HTR-8/SVneo (cell line): ENCODE measurements around the gene OTOP2.
"Not testable (repeated sequence)": the region's sequence is repeated elsewhere in the genome, so short reads cannot be mapped to it uniquely, and the experiment has no call there.

Source experiments
- DNase-seq: peaks from one replicate; pipeline ENCODE4 v3.0.0; 2011; ENCODE audit warnings: low spot score, mixed read lengths; ENCODE audit not compliant: insufficient read length
- FAIRE-seq: peaks from 2 replicates; lab custom pipeline; 2011; peaks lifted over from hg19 to GRCh38; lab: Jason Lieb, UNC

The OTOP2 gene

DNA sequence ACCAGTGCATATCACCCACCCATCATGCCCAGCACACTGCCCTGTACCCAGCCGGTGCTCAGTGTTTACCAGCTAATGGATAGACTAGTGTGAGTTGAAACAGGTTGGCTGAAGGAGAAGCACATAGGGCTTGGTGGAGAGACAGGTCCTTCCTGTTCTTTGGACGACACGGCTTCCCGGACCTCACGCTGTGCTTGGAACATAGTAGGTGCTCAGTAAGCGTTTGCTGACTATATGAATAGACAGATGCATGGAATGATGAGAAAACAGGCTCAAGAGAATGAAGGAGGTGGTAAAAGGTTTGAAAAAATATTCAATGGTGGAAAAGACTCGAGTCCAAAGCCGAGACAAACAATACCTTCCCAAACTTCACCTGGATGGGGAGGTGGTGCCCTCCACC lies 23.9 kb upstream of the OTOP2 start:
- FAIRE-seq (no peak), DNase-seq (no peak)

DNA sequence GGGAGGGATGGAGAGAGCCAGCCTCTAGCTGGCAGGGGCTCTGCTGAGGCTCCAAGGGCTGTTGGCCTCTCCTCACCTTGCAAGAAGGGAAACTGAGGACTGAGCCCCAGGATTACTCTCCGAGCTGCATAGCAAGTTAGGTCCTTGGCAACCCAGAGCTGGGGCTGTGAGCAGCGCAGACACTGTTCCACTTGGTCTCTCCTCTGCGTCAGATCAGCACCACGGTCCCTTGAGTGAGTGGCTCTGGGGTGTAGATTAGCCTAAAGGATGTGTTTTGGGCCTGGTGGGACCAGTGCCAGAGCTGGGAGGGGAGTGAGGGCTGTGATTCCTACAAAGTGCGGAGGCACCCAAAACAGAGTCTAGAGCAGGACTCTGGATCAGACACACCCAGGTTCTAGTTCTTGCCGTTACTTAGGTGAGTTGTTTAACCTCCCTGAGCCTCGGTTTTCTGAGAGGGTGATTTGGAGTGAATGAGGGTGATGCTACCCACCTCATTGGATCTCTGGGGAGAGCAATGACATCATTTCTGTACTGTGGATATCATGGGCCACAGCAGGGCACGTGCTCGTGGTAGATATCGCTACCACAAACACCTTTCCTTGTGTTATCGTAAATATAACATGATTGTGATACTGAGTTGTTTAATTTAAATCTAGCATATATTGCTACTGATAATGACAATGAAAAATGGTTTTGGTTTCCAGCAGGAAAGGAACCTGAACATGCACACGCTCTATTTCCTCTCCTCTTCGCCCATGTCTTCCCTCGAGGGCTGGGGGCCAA lies 22.5 kb upstream of the OTOP2 start:
- FAIRE-seq (peak; percentile 16), DNase-seq (no peak)

DNA sequence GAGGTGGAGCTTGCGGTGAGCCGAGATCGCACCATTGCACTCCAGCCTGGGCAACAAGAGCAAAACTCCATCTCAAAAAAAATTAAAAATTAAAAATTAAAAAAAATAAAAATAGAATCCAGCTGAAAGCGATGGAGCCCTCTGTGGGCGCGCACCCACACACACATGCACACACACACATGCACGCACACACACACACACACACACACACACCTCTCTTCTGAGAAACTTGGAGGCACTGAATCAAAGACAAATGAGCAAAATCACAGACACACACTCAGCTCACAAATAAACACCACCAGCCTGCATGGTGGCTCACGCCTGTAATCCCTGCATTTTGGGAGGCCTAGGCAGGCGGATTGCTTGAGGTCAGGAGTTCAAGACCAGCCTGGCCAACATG lies 21.0 kb upstream of the OTOP2 start:
- no peak for DNase-seq
- no peak for FAIRE-seq

DNA sequence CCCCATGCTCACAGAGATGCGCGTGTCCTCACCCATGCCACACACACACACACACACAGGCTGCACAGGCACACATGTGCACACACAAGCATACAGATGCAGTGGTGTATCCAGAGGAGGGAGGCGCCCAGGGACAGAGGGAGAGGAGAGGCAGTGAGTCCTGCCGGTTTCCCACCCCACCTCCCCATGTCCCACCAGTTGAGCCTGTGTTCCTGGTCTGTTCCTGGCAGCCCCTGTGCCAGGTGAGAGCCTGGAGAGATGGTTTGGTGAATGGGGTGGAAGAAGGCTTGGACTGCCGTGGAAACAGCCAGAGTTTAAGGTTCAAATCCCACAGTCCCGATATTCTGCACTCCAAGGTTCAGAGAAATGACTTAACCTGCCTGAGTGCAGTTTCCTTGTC lies 20.4 kb upstream of the OTOP2 start:
- FAIRE-seq, result no peak
- DNase-seq, result no peak

DNA sequence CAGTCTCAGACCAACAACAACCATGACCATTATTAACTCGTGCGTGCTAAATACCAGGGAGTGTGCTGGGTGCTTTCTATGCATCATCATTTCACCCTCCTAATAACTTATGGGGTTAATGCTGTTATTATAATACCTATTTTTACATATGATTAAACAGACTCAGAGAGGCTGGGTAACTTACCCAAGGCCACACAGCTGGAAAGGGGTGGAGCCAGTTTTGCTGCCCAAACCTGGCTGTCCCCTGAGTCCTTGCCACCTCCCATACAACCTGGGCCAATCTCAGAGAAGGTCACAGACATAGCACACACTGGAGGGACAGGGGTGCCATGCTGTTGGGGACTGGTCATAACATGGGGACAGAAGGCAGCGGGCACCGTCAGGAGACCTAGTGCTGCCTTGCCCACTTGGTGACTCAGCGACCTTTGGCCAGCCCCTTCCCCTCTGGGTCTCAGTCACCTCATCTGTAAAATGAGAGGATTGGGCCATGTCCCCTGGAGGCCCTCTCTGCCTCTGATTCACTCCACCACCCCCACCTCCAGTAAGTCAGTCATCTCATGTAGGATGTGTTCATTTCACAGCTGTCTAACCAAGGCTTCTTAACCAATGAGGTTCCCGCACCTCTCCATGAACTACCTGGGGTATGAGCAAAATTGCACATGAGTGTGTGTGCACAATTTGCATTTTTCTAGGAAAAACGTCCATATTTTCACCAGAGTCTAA lies 19.2 kb upstream of the OTOP2 start:
- peak; percentile 82 for FAIRE-seq
- DNase-seq, result no peak

DNA sequence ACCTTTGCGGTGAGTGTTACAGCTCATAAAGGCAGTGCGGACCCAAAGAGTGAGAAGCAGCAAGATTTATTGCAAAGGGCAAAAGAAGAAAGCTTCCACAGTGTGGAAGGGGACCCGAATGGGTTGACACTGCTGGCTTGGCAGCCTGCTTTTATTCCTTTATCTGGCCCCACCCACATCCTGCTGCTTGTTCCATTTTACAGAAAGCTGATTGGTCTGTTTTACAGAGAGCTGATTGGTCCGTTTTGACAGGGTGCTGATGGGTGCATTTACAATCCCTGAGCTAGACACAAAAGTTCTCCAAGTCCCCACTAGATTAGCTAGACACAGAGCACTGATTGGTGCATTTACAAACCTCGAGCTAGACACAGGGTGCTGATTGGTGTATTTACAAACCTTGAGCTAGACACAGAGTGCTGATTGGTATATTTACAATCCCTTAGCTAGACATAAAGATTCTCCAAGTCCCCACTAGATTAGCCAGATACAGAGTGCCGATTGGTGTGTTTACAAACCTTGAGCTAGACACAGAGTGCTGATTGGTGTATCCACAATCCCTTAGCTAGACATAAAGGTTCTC lies 17.8 kb upstream of the OTOP2 start:
- not testable (repeated sequence) for DNase-seq, FAIRE-seq

DNA sequence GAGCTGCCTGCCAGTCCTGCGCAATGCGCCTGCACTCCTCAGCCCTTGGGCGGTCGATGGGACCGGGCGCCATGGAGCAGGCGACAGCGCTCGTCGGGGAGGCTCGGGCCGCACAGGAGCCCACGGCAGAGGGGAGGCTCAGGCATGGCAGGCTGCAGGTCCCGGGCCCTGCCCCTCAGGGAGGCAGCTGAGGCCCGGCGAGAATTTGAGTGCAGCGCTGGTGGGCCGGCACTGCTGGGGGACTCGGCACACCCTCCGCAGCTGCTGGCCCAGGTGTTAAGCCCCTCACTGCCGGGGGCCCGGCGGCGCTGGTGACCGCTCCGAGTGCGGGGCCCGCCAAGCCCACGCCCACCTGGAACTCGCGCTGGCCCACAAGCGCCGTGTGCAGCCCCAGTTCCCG lies 17.1 kb upstream of the OTOP2 start:
- DNase-seq, result no peak
- no peak for FAIRE-seq

DNA sequence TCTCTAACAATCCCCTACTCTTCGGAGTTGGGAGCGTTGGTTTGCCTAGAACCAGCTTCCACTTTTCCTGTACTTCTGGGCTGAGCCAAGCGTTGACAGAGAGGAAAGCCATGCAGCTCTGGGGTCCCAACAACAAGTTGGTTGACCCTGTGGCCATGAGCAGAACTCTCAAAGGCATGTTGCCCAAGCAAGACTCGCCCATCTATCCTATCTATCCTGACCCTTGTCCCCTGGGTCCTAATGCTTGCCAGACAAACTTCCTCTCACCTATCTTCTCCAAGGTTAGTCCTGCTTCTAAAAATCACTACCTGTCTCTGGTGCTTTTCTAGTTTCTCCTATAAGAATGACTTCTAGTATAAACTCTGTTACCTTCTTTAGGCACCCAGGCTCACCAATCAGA lies 15.0 kb upstream of the OTOP2 start:
- FAIRE-seq, DNase-seq: not testable (repeated sequence)

DNA sequence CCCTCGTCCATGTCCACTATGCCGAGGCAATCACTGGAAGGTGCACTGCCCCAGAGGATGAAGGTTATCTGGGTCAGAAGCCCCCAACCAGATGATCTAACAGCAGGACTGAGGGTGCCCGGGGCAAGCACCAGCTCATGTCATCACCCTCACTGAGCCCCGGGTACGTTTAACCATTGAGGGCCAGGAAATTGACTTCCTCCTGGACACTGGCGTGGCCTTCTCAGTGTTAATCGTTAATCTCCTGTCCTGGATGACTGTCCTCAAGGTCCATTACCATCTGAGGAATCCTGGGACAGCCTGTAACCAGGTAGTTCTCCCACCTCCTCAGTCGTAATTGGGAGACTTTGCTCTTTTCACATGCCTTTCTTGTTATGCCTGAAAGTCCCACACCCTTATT lies 12.7 kb upstream of the OTOP2 start:
- FAIRE-seq, DNase-seq: not testable (repeated sequence)

DNA sequence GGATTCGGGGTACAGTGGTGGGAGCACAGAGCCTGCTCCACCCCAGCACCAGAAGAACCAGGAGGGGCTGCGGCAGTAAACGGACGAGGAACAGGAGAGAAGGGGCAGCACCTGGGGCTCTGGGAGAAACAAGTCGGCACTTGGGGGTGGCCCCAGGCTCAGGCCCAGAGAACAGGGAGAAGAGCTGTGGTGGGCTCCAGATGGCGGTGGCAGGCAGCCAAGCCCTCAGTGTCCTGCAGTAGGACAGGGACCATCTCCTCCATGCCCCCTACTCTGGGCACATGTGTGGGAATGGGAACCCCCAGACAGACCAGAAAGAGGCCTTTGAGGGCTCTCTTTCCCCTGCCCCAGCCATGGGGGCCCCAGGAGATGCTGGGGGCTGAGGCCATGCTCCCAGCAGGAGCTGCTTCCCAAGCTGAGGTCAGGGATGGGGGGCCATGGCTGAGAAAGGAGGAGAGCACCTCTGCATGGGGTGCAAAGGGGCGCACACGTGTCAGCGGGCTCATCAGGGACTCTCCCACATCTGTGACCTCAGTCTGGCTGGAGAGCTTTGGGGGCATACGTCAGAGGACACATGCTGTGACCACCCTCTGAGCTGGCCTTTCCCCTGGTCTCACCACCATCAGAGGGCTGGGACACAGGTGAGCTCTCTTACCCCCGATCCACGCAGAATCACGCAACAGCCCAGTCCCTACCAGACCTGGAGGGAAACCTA lies 7.8 kb upstream of the OTOP2 start:
- DNase-seq (no peak), FAIRE-seq (peak; percentile 66)

DNA sequence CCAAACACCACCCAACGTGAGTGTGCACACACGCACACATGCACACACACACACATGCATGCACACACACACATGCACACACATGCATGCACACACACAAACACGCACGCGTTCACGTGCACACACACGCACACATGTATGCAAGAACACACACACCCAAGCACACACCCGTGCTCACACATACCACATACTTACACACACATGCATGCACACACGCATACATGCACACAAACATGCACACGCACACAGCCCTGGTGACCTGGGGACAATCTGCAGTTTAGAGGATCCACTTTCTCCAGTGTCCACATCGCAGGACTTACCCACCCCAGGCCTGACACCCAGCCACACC lies 7.2 kb upstream of the OTOP2 start:
- peak; percentile 99 for FAIRE-seq
- no peak for DNase-seq

DNA sequence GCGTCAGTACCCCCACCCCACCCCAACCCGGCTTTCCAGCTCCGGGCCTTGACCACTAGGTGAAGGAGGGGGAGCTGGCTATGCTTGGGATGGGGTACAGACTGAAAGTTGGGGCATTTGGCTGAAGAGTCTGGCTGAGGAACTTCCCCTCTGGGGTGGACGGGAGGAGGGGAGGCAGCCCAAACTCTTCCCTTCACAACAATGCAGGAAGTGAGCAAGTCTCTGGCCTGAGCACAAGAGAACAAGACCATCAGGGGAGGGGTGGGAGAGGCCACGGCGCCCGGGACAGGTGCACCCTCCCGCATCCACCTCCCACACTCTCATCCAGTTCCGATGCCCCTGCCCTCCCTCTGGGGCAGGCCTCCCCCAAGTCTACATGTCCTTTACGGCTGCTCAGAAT lies 6.6 kb upstream of the OTOP2 start:
- DNase-seq (no peak), FAIRE-seq (no peak)

DNA sequence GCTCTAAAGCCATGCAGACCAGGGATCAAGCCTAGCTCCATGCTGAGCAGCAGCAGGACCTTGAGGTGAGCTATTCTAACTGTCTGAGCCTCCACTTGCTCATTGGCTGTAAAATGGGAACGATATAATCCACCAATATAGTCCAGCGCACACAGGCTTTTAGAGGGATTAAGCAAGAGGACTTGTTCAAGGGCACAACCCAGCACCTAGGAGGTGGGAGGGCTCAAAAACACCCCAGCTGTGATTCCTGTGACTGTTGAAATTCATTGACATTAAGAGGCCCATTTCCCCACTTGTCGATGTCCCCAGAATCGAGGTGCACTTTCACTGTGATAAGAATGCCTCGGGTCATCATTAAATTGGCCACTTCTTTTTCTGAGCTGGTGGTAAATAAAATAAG lies 5.2 kb upstream of the OTOP2 start:
- FAIRE-seq, result no peak
- DNase-seq, result no peak

DNA sequence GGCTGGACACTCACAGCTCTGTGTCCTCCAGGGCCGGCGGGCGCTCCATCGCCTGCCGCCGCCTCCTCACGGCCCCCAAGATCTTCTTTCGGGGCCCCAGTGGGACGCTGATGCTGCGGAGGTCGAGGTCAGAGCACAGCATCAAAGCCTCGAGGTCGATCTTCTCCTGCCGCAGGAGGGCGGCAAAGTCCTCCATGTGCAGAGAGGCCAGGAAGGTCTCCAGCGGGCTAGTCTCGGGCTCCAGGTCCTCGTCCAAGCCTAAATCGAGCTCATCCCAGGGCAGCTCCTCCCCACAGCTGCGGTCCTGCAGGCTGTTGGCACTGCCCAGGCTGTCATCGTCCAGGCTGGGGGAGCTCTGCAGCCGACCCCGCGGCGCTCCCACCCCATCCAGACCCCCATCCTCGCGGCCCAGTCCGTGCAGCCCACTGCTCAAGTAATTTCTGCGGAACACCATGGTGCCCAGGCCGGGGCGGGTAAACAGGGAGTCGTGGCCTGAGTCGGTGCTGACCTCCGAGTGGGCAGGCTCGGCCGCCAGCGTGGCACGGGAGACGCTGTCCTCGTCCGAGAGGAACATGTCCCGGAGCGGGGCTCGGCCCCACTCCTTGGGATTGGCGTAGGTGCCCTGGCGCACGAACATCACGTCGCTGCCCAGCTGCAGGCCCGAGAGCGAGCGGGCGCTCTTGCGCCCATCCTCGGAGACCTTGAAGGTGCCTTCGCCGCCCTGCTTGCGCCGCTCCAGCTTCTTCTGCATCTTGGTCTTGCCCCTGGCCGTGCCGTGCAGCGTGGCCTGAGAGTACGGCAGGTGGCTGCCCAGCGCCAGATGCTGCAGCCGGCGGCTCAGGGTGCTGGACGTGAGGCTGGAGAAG lies 4.4 kb upstream of the OTOP2 start:
- DNase-seq, result no peak
- no peak for FAIRE-seq

DNA sequence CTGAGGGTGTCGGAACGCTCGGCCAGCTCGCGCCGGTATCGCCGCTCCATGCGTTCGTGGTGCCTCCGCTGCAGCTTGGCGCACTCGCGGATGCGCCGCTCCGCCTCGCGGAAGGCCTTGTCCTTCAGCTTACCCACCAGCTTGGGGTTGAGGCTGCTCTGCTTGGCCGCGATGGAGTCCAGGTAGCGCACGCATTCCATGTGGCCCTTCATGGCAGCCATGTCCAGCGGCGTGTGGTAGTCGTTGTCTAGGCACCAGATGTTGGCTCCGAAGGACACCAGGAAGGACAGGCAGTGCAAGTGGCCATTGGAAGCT lies 3.8 kb upstream of the OTOP2 start:
- no peak for FAIRE-seq
- no peak for DNase-seq

DNA sequence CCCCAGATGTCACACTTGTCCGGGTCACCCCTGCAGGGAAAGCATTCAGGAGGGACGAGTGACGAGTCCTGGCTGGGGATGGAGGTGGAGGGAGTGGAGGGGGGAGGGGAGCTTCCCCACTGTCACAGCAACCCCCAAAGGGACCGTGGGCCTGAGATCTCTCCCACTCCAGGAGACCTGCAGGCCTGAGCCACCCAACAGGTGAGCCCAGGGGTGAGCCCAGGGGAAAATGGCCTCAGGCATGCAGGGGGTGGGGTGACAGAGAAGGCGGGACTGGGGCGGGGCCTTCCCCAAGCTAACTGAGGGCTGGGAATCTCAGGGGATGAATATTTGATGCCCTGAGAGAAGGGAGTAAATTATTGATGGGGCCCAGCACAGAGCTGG lies 3.4 kb upstream of the OTOP2 start:
- FAIRE-seq (peak; percentile 46), DNase-seq (no peak)

DNA sequence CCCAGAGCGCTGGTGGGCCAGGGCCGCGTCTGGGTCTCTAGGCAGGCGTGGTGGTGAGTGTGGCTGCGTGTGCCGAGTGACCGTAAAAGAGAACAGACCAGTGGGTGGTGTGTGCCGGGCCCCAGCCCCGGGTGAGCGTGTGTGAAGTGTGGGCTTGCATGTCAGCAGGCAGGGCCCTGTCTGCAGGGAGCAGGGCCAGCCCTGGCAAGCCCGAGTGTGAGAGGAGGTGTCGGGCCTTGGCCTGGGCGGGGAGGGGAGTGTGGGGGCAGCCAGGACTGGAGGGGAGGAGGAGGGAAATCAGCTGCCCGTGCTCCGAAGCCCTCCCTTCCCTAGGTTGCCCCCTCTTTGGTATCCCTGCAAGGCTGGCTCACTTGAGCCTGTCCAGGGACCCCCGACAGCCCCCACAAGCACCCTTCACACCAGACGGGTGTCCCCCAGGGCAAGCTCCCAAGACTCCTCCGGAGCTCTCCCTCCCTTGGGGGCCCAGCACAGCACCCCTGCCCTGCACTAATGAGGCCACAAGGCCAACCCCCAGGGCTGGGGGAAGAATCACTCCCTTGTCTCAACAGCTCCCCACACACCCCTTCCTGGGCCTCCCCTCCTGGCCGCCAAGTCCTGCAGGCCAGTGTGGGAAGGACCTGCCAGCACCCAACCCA lies 2.9 kb upstream of the OTOP2 start:
- DNase-seq (no peak), FAIRE-seq (peak; percentile 36)

DNA sequence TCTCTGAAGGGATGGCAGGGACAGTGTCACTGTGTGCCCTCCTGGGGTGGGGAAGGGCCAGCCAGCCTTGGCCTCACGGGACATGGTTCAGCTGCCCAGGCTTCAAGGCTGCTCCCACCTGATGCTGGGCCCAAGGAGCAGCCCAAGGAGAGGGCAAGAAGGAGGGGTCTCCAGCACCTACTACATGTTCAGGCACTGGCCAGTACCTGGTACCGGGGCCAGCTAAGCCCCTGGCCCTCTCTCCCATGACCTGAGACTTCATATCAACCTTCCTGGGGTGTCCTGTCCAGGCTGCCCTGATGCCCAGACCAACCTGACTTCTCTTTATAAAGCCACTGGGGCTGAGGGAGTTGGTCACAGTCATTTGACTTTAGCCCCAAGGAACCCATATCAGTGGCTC lies 2.3 kb upstream of the OTOP2 start:
- FAIRE-seq (peak; percentile 13), DNase-seq (no peak)

DNA sequence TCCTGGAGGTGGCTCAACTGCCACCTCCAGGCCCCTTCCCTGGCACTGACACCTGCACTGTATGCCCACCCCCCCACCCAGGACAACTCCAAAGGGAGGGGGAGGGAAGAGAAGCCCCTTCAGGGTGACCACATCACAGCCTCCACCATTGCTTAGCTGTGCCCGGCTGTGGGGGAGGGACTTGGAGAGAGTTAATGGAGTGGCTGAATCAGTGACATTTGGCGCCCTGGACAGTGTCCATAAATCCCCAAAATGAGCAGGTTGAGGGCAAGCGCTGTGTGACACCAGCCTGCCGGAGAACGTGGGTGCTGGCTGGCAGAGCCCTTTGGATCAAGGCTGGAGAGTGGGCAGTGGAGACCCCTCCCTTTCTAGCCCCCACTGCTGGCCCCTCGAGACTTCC lies 1.9 kb upstream of the OTOP2 start:
- FAIRE-seq (peak; percentile 54), DNase-seq (no peak)
